HFFc6 (cell line): ENCODE data around the gene MMP7. TPM values are rescaled to one million over a fixed set of nuclear protein-coding genes. Genes with fewer than 3 reads are reported as not detected.

Source experiments
- DNase-seq: peaks from one replicate; pipeline ENCODE4 v3.0.0-alpha.2; 2018
- H3K27ac Mint-ChIP-seq: 2 replicates; pipeline ENCODE4 v1.8.0; 2020; ENCODE audit warnings: mild to moderate bottlenecking, mixed read lengths
- H3K27me3 Mint-ChIP-seq: 2 replicates; pipeline ENCODE4 v1.8.0; 2021; ENCODE audit warnings: mild to moderate bottlenecking, moderate library complexity, mixed read lengths; ENCODE audit not compliant: insufficient read depth
- H3K36me3 Mint-ChIP-seq: 2 replicates; pipeline ENCODE4 v1.8.0; 2021; ENCODE audit warnings: low read depth, mixed read lengths
- H3K4me1 Mint-ChIP-seq: 2 replicates; pipeline ENCODE4 v1.8.0; 2020; ENCODE audit warnings: low read depth, mixed read lengths
- H3K4me3 Mint-ChIP-seq: 2 replicates; pipeline ENCODE4 v1.8.0; 2020; ENCODE audit warnings: mild to moderate bottlenecking, moderate library complexity, mixed read lengths
- H3K9me3 Mint-ChIP-seq: 2 replicates; pipeline ENCODE4 v1.8.0; 2020; ENCODE audit warnings: mild to moderate bottlenecking, mixed read lengths
- CTCF ChIP-seq: fragments of 200-600 bp; sonication (generic); IDR thresholded peaks from 2 replicates; pipeline ENCODE4 v1.5.0; 2021; ENCODE audit warnings: antibody characterized with exemption, mild to moderate bottlenecking
- long read RNA-seq: library from polyadenylated mRNA; unstranded; transcript quantifications from one replicate; pipeline ENCODE4 v2.0.0, GENCODE V29; 2019
- total RNA-seq, 6 experiments: library from RNA; stranded (reverse); fragmentation: NEBNext Ultra II Directional; extraction: Animal tissue kit (Norgen Biotek cat#: 25700); gene quantifications; 2 replicates in 1 of 6; 3 replicates in 5 of 6; pipeline ENCODE4 v1.2.3, GENCODE V29; 2021

Gene MMP7
- total RNA-seq: not detected
- long read RNA-seq: 0 reads

DNA sequence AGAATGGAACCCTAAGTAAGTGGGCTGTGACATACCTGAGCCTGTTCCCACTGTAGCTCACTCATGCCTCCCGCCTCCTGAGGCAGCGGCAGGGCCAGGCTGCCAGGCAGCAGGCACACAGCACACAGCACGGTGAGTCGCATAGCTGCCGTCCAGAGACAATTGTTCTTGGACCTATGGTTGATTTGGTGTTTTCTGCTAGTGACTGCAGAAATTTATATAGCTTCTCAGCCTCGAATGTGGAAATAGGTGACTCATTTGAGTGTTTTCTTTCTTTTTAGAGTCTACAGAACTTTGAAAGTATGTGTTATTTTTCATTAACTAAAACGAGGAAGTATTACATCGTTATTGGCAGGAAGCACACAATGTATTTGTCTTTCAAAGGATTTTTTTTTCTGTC is at the start of gene MMP7:
TSS of gene MMP7 (minus strand) at position 190 of the 400 bp plus-strand sequence. CDS start at position 143, 47 bp downstream.
- no peak for TF ChIP-seq CTCF
- H3K9me3 Mint-ChIP-seq: no peaks in the 10 kb centered on the region
- no peaks in the 10 kb centered on the region; the same call in 1 of the 2 replicates for H3K4me1 Mint-ChIP-seq
- no peaks in the 10 kb centered on the region for H3K36me3 Mint-ChIP-seq
- no peak within 1 kb of the TSS for H3K4me3 Mint-ChIP-seq
- peak; percentile 15 for DNase-seq
- H3K27me3 Mint-ChIP-seq: peaks cover 18% of the 10 kb centered on the region
- no peak within 1 kb of the TSS for H3K27ac Mint-ChIP-seq

DNA sequence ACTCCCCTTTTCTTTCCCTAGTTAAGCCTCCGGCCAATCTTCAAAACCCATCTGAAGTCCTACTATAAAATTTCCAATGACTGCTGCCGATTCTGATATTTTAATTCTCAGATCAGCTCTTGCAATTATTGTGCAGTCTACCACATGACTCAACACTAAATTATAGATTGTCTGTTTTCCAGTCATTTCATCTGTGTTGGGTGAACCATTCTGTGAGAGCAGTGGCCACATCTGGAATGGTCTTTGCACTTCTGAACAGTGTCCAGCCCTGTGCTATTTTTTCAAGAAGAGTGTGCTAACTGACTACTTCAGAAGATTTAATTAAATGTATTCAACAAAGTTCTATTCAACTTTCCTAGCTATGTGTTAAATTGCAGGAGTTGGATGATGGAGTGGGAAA is 47.2 kb upstream of the MMP7 start:
- Mint-ChIP-seq H3K4me1 (peaks cover 9% of the 10 kb centered on the region), H3K9me3 (no peaks in the 10 kb centered on the region), H3K27me3 (no peaks in the 10 kb centered on the region; the same call in 1 of the 2 replicates), H3K36me3 (no peaks in the 10 kb centered on the region), H3K27ac (no peak overlapping the region), H3K4me3 (no peak overlapping the region)
- DNase-seq: no peak
- no peak for TF ChIP-seq CTCF

DNA sequence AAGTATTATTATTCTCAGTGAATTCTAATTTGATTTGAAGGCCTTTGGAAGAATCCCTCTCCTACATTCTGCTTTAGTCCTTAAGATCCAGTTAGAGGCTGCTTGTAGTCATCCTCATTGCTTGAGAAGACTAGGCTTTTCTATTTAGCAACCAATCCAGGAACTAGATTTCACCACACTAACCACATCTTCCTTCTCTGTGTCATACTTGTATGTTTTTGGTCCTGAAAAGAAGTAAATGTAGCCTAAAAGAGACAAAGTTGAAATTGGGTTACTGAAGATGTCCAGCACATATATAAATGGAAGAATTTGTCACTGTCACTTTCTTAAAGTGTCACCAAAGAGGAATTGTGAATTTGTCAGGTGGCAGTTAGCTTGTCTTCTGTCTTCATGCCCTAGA is 46.6 kb upstream of the MMP7 start:
- Mint-ChIP-seq H3K27ac (no peak overlapping the region), H3K4me3 (no peak overlapping the region), H3K36me3 (no peaks in the 10 kb centered on the region), H3K27me3 (no peaks in the 10 kb centered on the region; the same call in 1 of the 2 replicates), H3K9me3 (no peaks in the 10 kb centered on the region), H3K4me1 (peaks cover 9% of the 10 kb centered on the region)
- DNase-seq: no peak
- no peak for TF ChIP-seq CTCF

- no peak overlapping the region for H3K27ac Mint-ChIP-seq
- no peak overlapping the region for H3K4me3 Mint-ChIP-seq
- peaks cover 9% of the 10 kb centered on the region for H3K4me1 Mint-ChIP-seq
- H3K36me3 Mint-ChIP-seq: no peaks in the 10 kb centered on the region
- no peak for DNase-seq
- H3K27me3 Mint-ChIP-seq: no peaks in the 10 kb centered on the region; the same call in 1 of the 2 replicates
- TF ChIP-seq CTCF: no peak
- no peaks in the 10 kb centered on the region for H3K9me3 Mint-ChIP-seq
Observed at GRCh38 chr11:102576350-102576749, 45.8 kb upstream of the MMP7 start.

DNA sequence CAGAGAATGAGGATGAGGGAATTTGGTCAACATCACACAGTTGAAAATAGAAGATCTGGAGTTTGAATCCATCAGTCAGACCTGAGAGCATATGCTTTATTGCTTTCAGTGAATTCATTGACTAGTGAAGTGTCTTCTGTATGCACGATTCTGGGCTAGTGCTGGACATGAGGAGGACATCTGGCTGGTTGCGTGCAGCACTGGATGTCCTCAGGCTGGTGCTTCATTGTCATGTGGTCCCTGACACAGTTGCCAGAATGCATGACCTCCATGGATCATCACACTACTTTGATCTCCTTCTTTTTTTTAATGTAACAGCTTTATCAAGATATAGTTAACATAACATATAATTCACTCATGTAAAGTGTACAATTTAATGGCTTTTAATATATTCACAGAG is 44.5 kb upstream of the MMP7 start:
- peaks cover 3% of the 10 kb centered on the region for H3K27me3 Mint-ChIP-seq
- H3K4me3 Mint-ChIP-seq: no peak overlapping the region
- no peaks in the 10 kb centered on the region for H3K9me3 Mint-ChIP-seq
- no peak overlapping the region for H3K27ac Mint-ChIP-seq
- TF ChIP-seq CTCF: no peak
- H3K36me3 Mint-ChIP-seq: no peaks in the 10 kb centered on the region; the same call in 1 of the 2 replicates
- H3K4me1 Mint-ChIP-seq: peaks cover 4% of the 10 kb centered on the region
- DNase-seq: no peak

- Mint-ChIP-seq H3K27me3 (peaks cover 5% of the 10 kb centered on the region), H3K36me3 (peaks cover 11% of the 10 kb centered on the region; the same call in 1 of the 2 replicates), H3K4me1 (no peaks in the 10 kb centered on the region), H3K27ac (no peak overlapping the region), H3K4me3 (no peak overlapping the region), H3K9me3 (peaks cover 10% of the 10 kb centered on the region)
- DNase-seq: no peak
- no peak for TF ChIP-seq CTCF
Observed at GRCh38 chr11:102573851-102574250, 43.3 kb upstream of the MMP7 start.
